Neural cell (in vitro differentiated cells): ENCODE results near the gene CRX.

Experiments
- CTCF ChIP-seq: fragments of 450-650 bp; IDR thresholded peaks from 2 replicates; pipeline ENCODE4 v1.5.1; 2014; ENCODE audit warnings: antibody characterized with exemption, mild to moderate bottlenecking, moderate library complexity; ENCODE audit not compliant: poor library complexity, severe bottlenecking
- EP300 ChIP-seq: fragments of 450-650 bp; conservative IDR thresholded peaks from 2 replicates; pipeline ENCODE4 v1.6.1; 2014; ENCODE audit warnings: antibody characterized with exemption, mild to moderate bottlenecking, moderate library complexity; ENCODE audit not compliant: poor library complexity, severe bottlenecking
- POLR2AphosphoS5 ChIP-seq: IDR thresholded peaks from 2 replicates; pipeline ENCODE4 v1.6.1; 2012

DNA sequence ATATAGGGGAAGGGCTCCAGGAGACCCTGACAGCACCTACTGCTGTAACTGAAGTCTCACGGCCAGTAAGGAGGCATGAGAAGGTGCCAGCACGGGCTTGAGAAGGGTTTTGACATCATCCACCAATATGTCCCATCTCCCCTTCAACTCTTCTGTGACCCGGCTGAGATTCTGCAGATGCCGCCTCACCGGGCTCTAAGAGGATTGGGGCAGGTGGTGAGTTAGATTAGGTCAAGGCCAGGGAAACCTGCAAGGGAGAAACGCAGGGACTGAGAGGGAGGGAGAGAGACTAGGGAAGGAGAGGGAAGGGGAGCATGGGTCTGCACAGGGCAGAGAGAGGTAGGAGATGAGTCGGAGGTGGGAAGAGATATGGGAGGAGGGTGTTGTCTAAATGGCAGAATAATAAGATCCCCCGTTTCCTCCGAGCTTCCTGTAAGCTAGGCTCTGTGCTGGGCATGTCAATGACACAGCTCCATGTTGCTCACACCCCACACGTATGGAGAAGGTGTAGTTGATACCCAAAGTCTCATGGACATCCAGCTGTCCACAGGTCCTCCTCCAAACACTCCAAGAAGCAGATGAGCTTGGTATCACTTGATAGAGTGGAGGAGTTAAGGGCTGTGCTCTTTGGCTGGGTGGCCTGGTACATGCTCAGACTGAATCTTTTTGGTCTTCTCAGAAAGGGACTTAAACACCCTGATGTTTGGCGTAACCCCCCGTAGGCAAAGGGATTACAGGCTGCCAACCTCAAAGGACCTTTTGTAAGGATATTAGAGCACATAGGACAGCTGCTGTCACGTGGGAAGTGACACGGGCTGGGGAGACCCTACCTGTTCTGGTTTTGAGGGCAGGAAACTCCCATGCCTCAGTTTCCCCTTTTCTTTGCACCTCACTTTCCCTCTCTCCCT lies 23.5 kb upstream of the CRX start:
- no peak for TF ChIP-seq POLR2AphosphoS5
- no peak for TF ChIP-seq CTCF
- TF ChIP-seq EP300: no peak
